Endothelial cell (in vitro differentiated cells): ENCODE data around the gene C6orf120. TPM values are rescaled to one million over a fixed set of nuclear protein-coding genes. Genes with fewer than 3 reads are reported as not detected.

Experiments used
- DNase-seq: peaks from one replicate; pipeline ENCODE4 v3.0.0; 2021; ENCODE audit warnings: low spot score
- H3K27ac Mint-ChIP-seq: one replicate; pipeline ENCODE4 v1.8.0; 2021; ENCODE audit warnings: mixed read lengths, inconsistent platforms; ENCODE audit not compliant: unreplicated experiment
- H3K27me3 Mint-ChIP-seq: one replicate; pipeline ENCODE4 v1.8.0; 2021; ENCODE audit warnings: mild to moderate bottlenecking, moderate library complexity, mixed read lengths, inconsistent platforms; ENCODE audit not compliant: unreplicated experiment
- H3K36me3 Mint-ChIP-seq: one replicate; pipeline ENCODE4 v1.8.0; 2021; ENCODE audit warnings: mild to moderate bottlenecking, low read depth, mixed read lengths, inconsistent platforms; ENCODE audit not compliant: unreplicated experiment
- H3K4me1 Mint-ChIP-seq: one replicate; pipeline ENCODE4 v1.8.0; 2021; ENCODE audit warnings: mild to moderate bottlenecking, mixed read lengths, inconsistent platforms; ENCODE audit not compliant: unreplicated experiment
- H3K4me3 Mint-ChIP-seq: one replicate; pipeline ENCODE4 v1.8.0; 2021; ENCODE audit warnings: mild to moderate bottlenecking, mixed read lengths, inconsistent platforms; ENCODE audit not compliant: unreplicated experiment
- H3K9me3 Mint-ChIP-seq: one replicate; pipeline ENCODE4 v1.8.0; 2021; ENCODE audit warnings: mixed read lengths, inconsistent platforms; ENCODE audit not compliant: unreplicated experiment
- CTCF ChIP-seq: fragments of 200-600 bp; sonication (generic); IDR thresholded peaks from one replicate; pipeline ENCODE4 v1.5.0; 2021; ENCODE audit warnings: antibody characterized with exemption; ENCODE audit not compliant: unreplicated experiment
- total RNA-seq: library from RNA; stranded (reverse); fragmentation: NEBNext Ultra II Directional; extraction: Animal tissue kit (Norgen Biotek cat#: 25700); gene quantifications from one replicate; pipeline ENCODE4 v1.2.1, GENCODE V29; 2021; ENCODE audit not compliant: unreplicated experiment

The C6orf120 gene
- total RNA-seq, 1 donor from 2014 or later: 34.2 TPM

GRCh38 chr6:169746556-169746955 lies 44.6 kb downstream of the C6orf120 start:
- peaks cover 4% of the 10 kb centered on the region for H3K27me3 Mint-ChIP-seq
- H3K9me3 Mint-ChIP-seq: no peaks in the 10 kb centered on the region
- no peak overlapping the region for H3K27ac Mint-ChIP-seq
- no peaks in the 10 kb centered on the region for H3K36me3 Mint-ChIP-seq
- H3K4me3 Mint-ChIP-seq: no peak overlapping the region
- TF ChIP-seq CTCF: no peak
- H3K4me1 Mint-ChIP-seq: peaks cover 3% of the 10 kb centered on the region
- no peak for DNase-seq

GRCh38 chr6:169751242-169752073 lies 49.5 kb downstream of the C6orf120 start, which contains the start of the genes DYNLT2 and ERMARD:
Gene DYNLT2 (minus strand): TSS chr6:169751572. CDS start chr6:169751458, 114 bp downstream.
Gene ERMARD (plus strand): TSS chr6:169751622. CDS start chr6:169751658, 36 bp downstream.
- H3K27me3 Mint-ChIP-seq: peaks cover 4% of the 10 kb centered on the region
- H3K36me3 Mint-ChIP-seq: peaks cover under 1% of the 10 kb centered on the region
- peak within 1 kb of the TSS; percentile 98 for H3K4me3 Mint-ChIP-seq
- H3K4me1 Mint-ChIP-seq: peaks cover 17% of the 10 kb centered on the region
- no peak for TF ChIP-seq CTCF
- no peaks in the 10 kb centered on the region for H3K9me3 Mint-ChIP-seq
- DNase-seq: peak; percentile 95
- peak within 1 kb of the TSS; percentile 99 for H3K27ac Mint-ChIP-seq

- no peak for DNase-seq
- Mint-ChIP-seq H3K4me3 (peak overlapping the region; percentile 90), H3K27me3 (peaks cover 2% of the 10 kb centered on the region), H3K27ac (peak overlapping the region; percentile 84), H3K36me3 (peaks cover 5% of the 10 kb centered on the region), H3K4me1 (peaks cover 17% of the 10 kb centered on the region), H3K9me3 (no peaks in the 10 kb centered on the region)
- TF ChIP-seq CTCF: no peak
These were observed 50.2 kb downstream of the C6orf120 start for GRCh38 chr6:169752074-169752623.

Other genes with a start within 250 kb of the C6orf120 start
- 59.0 TPM for gene WDR27, start 97 bp upstream of the C6orf120 start, total RNA-seq
- 33.6 TPM for gene PHF10, start 22.4 kb downstream of the C6orf120 start, total RNA-seq
- gene DYNLT2, start 49.4 kb downstream of the C6orf120 start, total RNA-seq: 0.62 TPM
- 24.8 TPM for gene ERMARD, start 49.5 kb downstream of the C6orf120 start, total RNA-seq